Inflammatory macrophage (primary cell): Measurements from ENCODE around the gene CRYZ.
"Not testable (repeated sequence)": the region's sequence is repeated elsewhere in the genome, so short reads cannot be mapped to it uniquely, and the experiment has no call there.

Experiments used
- DNase-seq, 2 donors: peaks; one replicate each; pipeline ENCODE4 v3.0.0-alpha.2; 2020 to 2022
- total RNA-seq, 18 experiments: gene quantifications; one replicate each; lab custom pipeline; 2026; ENCODE audit warnings: mixed read lengths in 6 of 18, inconsistent platforms in 2 of 18; lab: John Stamatoyannopoulos, UW

Gene CRYZ, protein sequence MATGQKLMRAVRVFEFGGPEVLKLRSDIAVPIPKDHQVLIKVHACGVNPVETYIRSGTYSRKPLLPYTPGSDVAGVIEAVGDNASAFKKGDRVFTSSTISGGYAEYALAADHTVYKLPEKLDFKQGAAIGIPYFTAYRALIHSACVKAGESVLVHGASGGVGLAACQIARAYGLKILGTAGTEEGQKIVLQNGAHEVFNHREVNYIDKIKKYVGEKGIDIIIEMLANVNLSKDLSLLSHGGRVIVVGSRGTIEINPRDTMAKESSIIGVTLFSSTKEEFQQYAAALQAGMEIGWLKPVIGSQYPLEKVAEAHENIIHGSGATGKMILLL
- total RNA-seq = 4.2 to 23.0 (median 10.7) reads per million in 18 experiments

GRCh38 chr1:74732960-74733603, at the start of gene CRYZ, which contains the start of gene TYW3:
CRYZ (minus strand) TSS chr1:74733050; CDS start chr1:74724821, 8,229 bp downstream.
TYW3 (plus strand) TSS chr1:74733152; CDS start chr1:74733245, 93 bp downstream.
- peak; percentile 95 to 97 for DNase-seq

DNA sequence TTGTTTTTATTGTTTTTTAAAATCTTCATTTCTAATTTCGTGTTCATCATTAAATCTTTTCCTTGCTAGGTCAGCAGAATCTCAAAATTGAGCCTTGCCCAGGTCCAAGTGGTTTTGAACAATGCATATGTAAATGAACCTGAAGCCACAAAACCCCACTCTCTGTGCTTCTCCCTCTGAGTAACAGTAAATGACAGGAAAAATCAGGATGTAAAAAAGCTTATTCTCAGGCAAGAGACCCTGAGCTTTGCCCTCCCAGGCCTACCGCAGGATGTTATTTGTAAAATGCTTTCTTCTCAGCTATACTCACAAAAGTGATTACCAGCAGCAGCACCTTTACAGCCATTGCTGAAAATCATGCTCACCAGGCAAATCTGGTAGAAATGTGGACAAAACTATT, 47.7 kb upstream of the CRYZ start:
- DNase-seq = no peak

- DNase-seq = no peak
These were observed 46.9 kb upstream of the CRYZ start for GRCh38 chr1:74779750-74780149.

GRCh38 chr1:74777525-74777924, 44.7 kb upstream of the CRYZ start:
- DNase-seq = no peak

DNA sequence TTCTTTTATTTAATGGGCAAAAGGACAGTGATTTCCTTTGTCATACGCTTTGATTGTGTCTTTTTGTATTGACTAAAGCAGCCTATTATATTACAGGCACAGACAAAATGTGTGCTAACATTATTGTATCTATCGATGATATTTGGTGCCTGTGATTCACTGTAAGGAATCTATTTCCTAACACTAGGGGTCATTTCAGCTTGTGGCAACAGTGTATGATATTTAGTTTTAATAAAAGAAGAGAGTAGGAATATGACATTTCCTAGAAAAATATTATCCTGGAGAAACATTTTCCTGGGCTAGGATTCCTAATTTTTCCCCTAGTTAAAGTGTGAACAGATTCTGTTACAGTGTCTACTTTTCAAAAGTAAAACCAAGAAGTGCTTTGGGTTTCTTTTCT, 42.9 kb upstream of the CRYZ start:
- no peak for DNase-seq

GRCh38 chr1:74773582-74773981, 40.7 kb upstream of the CRYZ start:
- no peak for DNase-seq

- DNase-seq = peak in 1 of 2 donors; percentile 19
These were observed 40.1 kb upstream of the CRYZ start for GRCh38 chr1:74772945-74773344.

GRCh38 chr1:74771913-74772515, 39.2 kb upstream of the CRYZ start:
- DNase-seq = peak; percentile 52

DNA sequence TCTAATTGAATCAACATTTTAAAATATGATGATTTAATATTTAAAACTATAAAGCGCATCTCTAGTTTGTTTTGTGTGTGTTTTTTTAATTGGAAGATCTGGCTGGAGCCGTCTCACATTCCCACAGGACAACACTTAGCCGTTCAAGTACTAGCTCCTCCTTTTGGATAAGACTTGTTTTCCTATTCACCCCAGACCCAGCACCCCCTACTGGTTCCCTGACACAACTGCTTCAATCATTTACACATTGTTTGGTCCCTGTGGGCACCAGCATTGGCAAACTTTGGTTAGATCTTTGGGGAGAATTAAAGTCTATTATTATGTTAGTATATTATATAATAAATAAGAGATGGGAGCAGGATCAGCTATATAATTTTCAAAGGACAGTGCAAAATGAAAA, 34.6 kb upstream of the CRYZ start:
- peak in 1 of 2 donors; percentile 13 for DNase-seq

GRCh38 chr1:74766579-74766978, 33.7 kb upstream of the CRYZ start:
- no peak for DNase-seq

- no peak for DNase-seq
These were observed 31.0 kb upstream of the CRYZ start for GRCh38 chr1:74763807-74764206.

DNA sequence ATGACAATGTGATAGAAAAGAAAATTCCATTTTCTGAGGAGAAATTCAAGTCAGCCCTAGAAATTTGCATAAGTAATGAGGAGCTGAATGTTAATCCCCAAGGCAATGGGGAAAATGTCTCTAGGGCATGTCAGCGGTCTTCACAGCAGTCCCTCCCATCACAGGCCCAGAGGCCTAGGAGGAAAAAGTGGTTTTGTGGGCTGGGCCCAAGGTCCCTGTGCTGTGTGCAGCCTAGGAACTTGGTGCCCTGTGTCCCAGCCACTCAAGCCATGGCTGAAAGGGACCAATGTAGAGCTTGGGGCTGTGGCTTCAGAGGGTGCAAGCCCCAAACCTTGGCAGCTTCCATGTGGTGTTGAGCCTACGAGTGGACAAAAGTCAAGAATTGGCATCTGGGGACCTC, 23.8 kb upstream of the CRYZ start:
- not testable (repeated sequence) for DNase-seq

DNA sequence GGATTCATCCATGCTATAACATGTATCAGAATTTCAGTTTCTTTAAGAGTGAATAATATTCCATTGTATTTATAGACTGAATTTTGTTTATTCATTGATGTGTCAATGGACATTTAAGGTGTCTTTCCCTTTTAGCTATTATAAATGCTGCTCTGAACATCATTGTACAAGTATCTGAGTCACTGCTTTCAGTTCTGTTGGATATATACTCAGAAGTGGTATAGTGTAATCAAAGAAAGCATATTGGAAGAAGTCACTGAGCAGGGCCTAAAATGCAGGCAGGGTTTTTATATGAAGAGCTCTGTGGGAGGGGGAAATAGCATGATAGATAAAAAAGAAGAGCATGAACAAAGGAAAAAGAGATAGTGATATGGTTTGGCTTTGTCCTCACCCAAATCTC, 22.6 kb upstream of the CRYZ start:
- no peak for DNase-seq

DNA sequence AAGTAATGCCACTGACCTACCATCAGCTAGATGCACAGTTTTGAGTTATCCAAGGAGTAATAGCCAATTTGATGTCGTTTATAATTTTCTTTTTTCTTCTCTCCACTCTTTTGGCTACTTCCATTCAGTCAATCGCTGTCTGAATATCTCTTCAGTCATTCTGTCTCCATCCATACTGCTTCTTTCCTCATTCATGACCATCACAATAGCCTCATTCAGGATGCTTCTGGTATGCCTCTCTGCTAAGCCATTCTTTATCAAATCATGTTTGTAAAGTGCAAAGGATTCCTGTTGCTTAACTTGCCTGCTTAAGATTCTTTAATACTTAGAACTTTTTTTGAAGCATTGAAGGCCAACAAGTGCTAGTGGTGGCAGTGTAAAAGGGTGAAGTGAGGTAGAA, 20.3 kb upstream of the CRYZ start:
- no peak for DNase-seq

DNA sequence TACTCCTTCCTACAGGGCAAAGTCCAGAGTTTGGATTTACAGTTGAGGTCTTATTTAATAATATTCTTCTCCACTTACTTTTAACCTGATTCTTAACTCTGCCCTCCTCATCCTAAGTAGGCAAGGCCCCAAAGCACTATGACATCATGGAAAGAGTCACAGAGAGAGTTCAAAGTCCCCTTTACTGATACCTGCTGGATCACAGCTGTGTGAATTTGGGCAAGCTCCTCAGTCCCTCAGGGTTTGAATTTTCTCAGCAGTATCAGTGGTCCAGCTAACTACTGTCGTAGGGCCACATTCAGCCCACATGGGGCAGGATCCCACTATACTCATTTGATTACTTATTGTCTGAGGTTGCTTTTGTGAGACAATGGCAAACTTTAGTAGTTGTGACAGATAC, 16.1 kb upstream of the CRYZ start:
- DNase-seq = no peak

- DNase-seq = not testable (repeated sequence)
These were observed 12.4 kb upstream of the CRYZ start for GRCh38 chr1:74745247-74745646.

- DNase-seq = not testable (repeated sequence)
These were observed 7.6 kb upstream of the CRYZ start for GRCh38 chr1:74740307-74740980.

GRCh38 chr1:74737333-74737732, 4.5 kb upstream of the CRYZ start:
- no peak for DNase-seq

GRCh38 chr1:74733604-74734484, 994 bp upstream of the CRYZ start:
- DNase-seq = peak; percentile 74 to 77

DNA sequence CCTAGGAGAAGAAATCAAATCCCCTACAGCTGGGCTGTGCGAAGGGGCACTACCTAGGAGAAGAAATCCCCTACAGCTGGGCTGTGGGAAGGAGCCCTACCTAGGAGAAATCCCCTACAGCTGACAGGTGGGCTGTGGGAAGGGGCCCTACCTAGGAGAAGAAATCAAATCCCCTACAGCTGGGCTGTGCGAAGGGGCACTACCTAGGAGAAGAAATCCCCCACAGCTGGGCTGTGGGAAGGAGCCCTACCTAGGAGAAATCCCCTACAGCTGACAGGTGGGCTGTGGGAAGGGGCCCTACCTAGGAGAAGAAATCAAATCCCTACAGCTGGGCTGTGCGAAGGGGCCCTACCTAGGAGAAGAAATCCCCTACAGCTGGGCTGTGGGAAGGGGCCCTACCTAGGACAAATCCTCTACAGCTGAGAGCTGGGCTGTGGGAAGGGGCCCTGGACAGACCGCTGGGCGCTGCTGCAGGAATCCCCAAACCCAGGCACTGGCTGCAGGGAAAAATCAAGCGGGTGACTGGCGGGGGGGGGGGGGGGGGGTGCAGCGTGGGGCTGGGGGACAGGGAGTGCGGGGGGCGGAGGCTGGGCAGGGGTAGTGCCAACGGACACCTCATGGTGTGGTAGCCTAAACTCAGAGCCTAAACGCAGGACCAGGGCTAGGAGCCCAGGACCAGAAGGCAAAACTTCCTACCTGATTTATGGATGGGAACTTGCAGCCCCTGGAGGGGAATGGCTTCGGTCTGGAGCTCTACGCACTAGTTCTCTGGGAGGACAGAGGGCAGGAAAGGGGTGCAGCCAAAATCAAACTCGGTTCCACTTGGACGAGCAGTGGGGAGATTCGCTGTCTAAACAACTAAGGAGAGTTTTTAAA, 541 bp downstream of the CRYZ start:
- not testable (repeated sequence) for DNase-seq
